A673 (cell line): ENCODE results near the gene CCR4. TPM values are rescaled to one million over a fixed set of nuclear protein-coding genes. Genes with fewer than 3 reads are reported as not detected.
"Not testable (repeated sequence)": the region's sequence is repeated elsewhere in the genome, so short reads cannot be mapped to it uniquely, and the experiment has no call there.

ENCODE experiments used
- BruUV-seq: library from RNA; stranded (reverse); fragments of 400-500 nt; replicated peaks from 2 replicates; lab custom pipeline; 2021; lab: Mats Ljungman, UMichigan
- CTCF ChIA-PET: fragments of 300-600 bp; sonication (Branson Sonifier 250); formaldehyde crosslinking; loops from one replicate; lab custom pipeline; 2022; ENCODE audit warnings: antibody characterized with exemption; lab: Charles Lee
- POLR2A ChIA-PET: fragments of 300-600 bp; sonication (Branson Sonifier 250); formaldehyde crosslinking; loops from one replicate; lab custom pipeline; 2022; ENCODE audit warnings: antibody characterized with exemption; ENCODE audit not compliant: low non-redundant PET; lab: Charles Lee
- DNase-seq: peaks from one replicate; pipeline ENCODE4 v3.0.0-alpha.2; 2015; ENCODE audit warnings: low spot score
- H3K27ac ChIP-seq: fragments of 200-600 bp; sonication (generic); 2 replicates; pipeline ENCODE4 v1.5.1; 2016; ENCODE audit warnings: mixed run types, low read depth, mild to moderate bottlenecking, mixed read lengths, antibody characterized with exemption, low read length; ENCODE audit not compliant: poor library complexity, severe bottlenecking
- H3K27me3 ChIP-seq: fragments of 200-600 bp; sonication (generic); replicated peaks from 2 replicates; pipeline ENCODE4 v1.6.1; 2017; ENCODE audit warnings: mixed run types, low read depth, mild to moderate bottlenecking, mixed read lengths, antibody characterized with exemption, low read length; ENCODE audit not compliant: insufficient read depth, poor library complexity
- H3K36me3 ChIP-seq: fragments of 200-600 bp; sonication (generic); 2 replicates; pipeline ENCODE4 v1.6.1; 2016; ENCODE audit warnings: mixed run types, mild to moderate bottlenecking, mixed read lengths, antibody characterized with exemption, low read length; ENCODE audit not compliant: insufficient read depth, poor library complexity, severe bottlenecking
- H3K4me1 ChIP-seq: fragments of 200-600 bp; sonication (generic); 2 replicates; pipeline ENCODE4 v1.6.1; 2017; ENCODE audit warnings: mixed run types, mild to moderate bottlenecking, mixed read lengths, antibody characterized with exemption, low read length; ENCODE audit not compliant: insufficient read depth, poor library complexity, severe bottlenecking
- H3K4me3 ChIP-seq: fragments of 200-600 bp; sonication (generic); 2 replicates; pipeline ENCODE4 v1.5.1; 2016; ENCODE audit warnings: low read depth, mixed run types, mild to moderate bottlenecking, mixed read lengths, low read length; ENCODE audit not compliant: poor library complexity, severe bottlenecking
- H3K9me3 ChIP-seq: fragments of 200-600 bp; sonication (generic); 2 replicates; pipeline ENCODE4 v1.6.1; 2016; ENCODE audit warnings: mixed run types, low read depth, mild to moderate bottlenecking, mixed read lengths, antibody characterized with exemption, low read length; ENCODE audit not compliant: poor library complexity, severe bottlenecking
- EZH2 ChIP-seq: fragments of 200-600 bp; sonication (generic); IDR thresholded peaks from 2 replicates; pipeline ENCODE4 v1.6.1; 2017; ENCODE audit warnings: borderline replicate concordance, low read depth, mild to moderate bottlenecking, mixed read lengths, antibody characterized with exemption, low read length; ENCODE audit not compliant: poor library complexity, severe bottlenecking
- intact Hi-C: fragments of 100-400 bp; cut with micrococcal nuclease; formaldehyde crosslinking; loops from one replicate; pipeline ENCODE4 v1.10.0; 2022; ENCODE audit not compliant: unreplicated experiment
- total RNA-seq: library from RNA; stranded (reverse); gene quantifications from 2 replicates; pipeline ENCODE4 v1.2.3, GENCODE V29; 2021
- TF ChIP-seq, protein P1 (sequence below): fragments of 300-800, 200-600 bp; sonication (generic); conservative IDR thresholded peaks from 2 replicates; pipeline ENCODE4 v1.5.1; 2017; ENCODE audit warnings: low read depth, mild to moderate bottlenecking, antibody characterized with exemption, low read length, moderate library complexity, mixed read lengths

CCR4 gene
- total RNA-seq, 1 experiment from 2014 or later, result not detected

DNA sequence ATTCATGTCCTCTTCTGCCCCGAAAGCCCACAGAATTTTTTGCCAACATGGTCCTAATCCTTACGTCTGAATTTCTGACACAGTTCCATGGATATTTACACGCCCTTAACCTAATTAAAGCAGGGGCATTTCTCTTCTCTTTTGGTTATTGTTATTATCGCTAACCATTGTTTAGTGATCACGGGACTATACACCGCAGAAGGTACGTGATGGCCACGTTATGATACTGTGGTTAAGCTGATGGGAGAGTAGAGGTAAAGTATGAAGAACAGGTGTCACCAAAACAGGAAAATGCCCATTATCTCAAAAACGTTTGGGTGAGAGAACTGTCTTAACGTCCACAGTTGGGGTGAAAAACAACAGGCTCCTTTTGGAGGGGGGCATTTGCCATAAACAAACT, 26.4 kb downstream of the CCR4 start:
- no peak for DNase-seq
- CTCF ChIA-PET, result no interaction called here
- Histone ChIP-seq H3K4me1 (no peaks in the 10 kb centered on the region), H3K36me3 (no peaks in the 10 kb centered on the region), H3K27ac (no peak overlapping the region), H3K4me3 (no peak overlapping the region), H3K9me3 (no peaks in the 10 kb centered on the region), H3K27me3 (no peaks in the 10 kb centered on the region)
- intact Hi-C loops, result no loop called here
- POLR2A ChIA-PET, result no interaction called here
- no peak for TF ChIP-seq EZH2
- TF ChIP-seq, protein P1, sequence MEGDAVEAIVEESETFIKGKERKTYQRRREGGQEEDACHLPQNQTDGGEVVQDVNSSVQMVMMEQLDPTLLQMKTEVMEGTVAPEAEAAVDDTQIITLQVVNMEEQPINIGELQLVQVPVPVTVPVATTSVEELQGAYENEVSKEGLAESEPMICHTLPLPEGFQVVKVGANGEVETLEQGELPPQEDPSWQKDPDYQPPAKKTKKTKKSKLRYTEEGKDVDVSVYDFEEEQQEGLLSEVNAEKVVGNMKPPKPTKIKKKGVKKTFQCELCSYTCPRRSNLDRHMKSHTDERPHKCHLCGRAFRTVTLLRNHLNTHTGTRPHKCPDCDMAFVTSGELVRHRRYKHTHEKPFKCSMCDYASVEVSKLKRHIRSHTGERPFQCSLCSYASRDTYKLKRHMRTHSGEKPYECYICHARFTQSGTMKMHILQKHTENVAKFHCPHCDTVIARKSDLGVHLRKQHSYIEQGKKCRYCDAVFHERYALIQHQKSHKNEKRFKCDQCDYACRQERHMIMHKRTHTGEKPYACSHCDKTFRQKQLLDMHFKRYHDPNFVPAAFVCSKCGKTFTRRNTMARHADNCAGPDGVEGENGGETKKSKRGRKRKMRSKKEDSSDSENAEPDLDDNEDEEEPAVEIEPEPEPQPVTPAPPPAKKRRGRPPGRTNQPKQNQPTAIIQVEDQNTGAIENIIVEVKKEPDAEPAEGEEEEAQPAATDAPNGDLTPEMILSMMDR, result no peak
- BruUV-seq, result no TSS peak

- Histone ChIP-seq H3K9me3 (no peaks in the 10 kb centered on the region), H3K27ac (no peak overlapping the region), H3K27me3 (no peaks in the 10 kb centered on the region), H3K4me1 (no peaks in the 10 kb centered on the region), H3K36me3 (no peaks in the 10 kb centered on the region), H3K4me3 (no peak overlapping the region)
- ChIA-PET CTCF (no interaction called here), POLR2A (no interaction called here)
- no TSS peak for BruUV-seq
- no peak for TF ChIP-seq EZH2
- TF ChIP-seq, protein P1, result no peak
- intact Hi-C loops, result no loop called here
- DNase-seq, result no peak
Observed at GRCh38 chr3:32978331-32978730, 26.9 kb downstream of the CCR4 start.

DNA sequence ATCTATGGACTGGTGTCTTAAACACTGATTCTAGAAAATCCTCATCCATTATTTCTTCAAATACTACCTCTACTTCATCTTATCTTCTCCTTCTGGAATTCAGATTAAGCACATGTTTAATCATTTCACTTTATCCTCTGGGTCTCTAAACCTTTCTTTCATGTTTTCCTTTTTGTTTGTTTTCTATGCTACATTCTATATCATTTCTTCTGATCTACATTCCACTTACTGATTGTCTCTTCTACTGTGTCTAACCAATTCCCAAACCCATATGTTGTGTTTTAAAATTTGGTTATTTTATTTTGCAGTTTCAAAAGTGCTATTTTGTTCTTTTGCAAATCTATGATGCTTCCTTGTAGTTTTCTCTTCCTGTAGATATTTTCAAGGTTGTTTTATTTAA, 31.7 kb downstream of the CCR4 start:
- no peaks in the 10 kb centered on the region for H3K27me3 ChIP-seq
- ChIA-PET POLR2A (no interaction called here), CTCF (no interaction called here)
- H3K4me3 ChIP-seq, result no peak overlapping the region
- intact Hi-C loops, result no loop called here
- TF ChIP-seq EZH2, result no peak
- TF ChIP-seq, protein P1, result no peak
- BruUV-seq, result no TSS peak
- H3K9me3 ChIP-seq, result no peaks in the 10 kb centered on the region
- H3K36me3 ChIP-seq, result no peaks in the 10 kb centered on the region
- no peak overlapping the region for H3K27ac ChIP-seq
- no peak for DNase-seq
- no peaks in the 10 kb centered on the region for H3K4me1 ChIP-seq

DNA sequence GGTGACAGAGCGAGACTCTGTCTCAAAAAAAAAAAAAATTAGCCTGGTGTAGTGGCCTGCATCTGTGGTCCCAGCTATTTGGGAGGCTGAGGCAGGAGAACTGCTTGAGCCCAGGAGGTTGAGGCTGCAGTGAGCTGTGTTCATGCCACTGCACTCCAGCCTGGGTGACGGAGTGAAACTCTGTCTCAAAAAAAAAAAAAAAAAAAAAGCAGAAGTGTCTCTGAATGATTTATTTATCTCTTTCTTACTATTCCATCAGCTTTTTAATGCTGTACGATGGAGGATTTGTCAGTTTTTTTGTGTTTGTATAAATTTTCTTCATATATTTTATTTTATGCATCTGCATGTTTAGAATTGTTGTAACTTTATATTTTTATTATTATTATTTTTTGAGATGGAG, 33.5 kb downstream of the CCR4 start:
- CTCF ChIA-PET, H3K4me3 ChIP-seq, BruUV-seq, H3K9me3 ChIP-seq, H3K27ac ChIP-seq, H3K36me3 ChIP-seq, POLR2A ChIA-PET, H3K27me3 ChIP-seq, H3K4me1 ChIP-seq, intact Hi-C loops, DNase-seq: not testable (repeated sequence)
